ENCODE measurements around the gene NRCAM.
"Not testable (repeated sequence)": the region's sequence is repeated elsewhere in the genome, so short reads cannot be mapped to it uniquely, and the experiment has no call there.

Gene NRCAM

GRCh38 chr7:108270385-108271015, 185.7 kb downstream of the NRCAM start:
- DNase-seq, result no peak

- DNase-seq, result no peak
Measured at GRCh38 chr7:108268200-108268820, 187.9 kb downstream of the NRCAM start.

- no peak for DNase-seq
Measured at GRCh38 chr7:108267615-108268014, 188.6 kb downstream of the NRCAM start.

GRCh38 chr7:108266491-108266890, 189.7 kb downstream of the NRCAM start:
- DNase-seq, result no peak

- no peak for DNase-seq
Measured at GRCh38 chr7:108266035-108266434, 190.2 kb downstream of the NRCAM start.

- no peak for DNase-seq
Measured at GRCh38 chr7:108265007-108265406, 191.2 kb downstream of the NRCAM start.

- no peak for DNase-seq
Measured at GRCh38 chr7:108263425-108263824, 192.8 kb downstream of the NRCAM start.

- no peak for DNase-seq
Measured at GRCh38 chr7:108261560-108262255, 194.5 kb downstream of the NRCAM start.

- DNase-seq, result not testable (repeated sequence)
Measured at GRCh38 chr7:108259447-108259846, 196.8 kb downstream of the NRCAM start.

- no peak for DNase-seq
Measured at GRCh38 chr7:108257954-108258353, 198.3 kb downstream of the NRCAM start.

GRCh38 chr7:108254259-108254658, 202.0 kb downstream of the NRCAM start:
- DNase-seq, result no peak

- no peak for DNase-seq
Measured at GRCh38 chr7:108253275-108254044, 202.8 kb downstream of the NRCAM start.

- DNase-seq, result no peak
Measured at GRCh38 chr7:108252177-108252576, 204.1 kb downstream of the NRCAM start.

- DNase-seq, result no peak
Measured at GRCh38 chr7:108251700-108252099, 204.5 kb downstream of the NRCAM start.

GRCh38 chr7:108249453-108249852, 206.8 kb downstream of the NRCAM start:
- DNase-seq, result no peak

- DNase-seq, result no peak
Measured at GRCh38 chr7:108248821-108249220, 207.4 kb downstream of the NRCAM start.

- no peak for DNase-seq
Measured at GRCh38 chr7:108248418-108248817, 207.8 kb downstream of the NRCAM start.

GRCh38 chr7:108247614-108248013, 208.6 kb downstream of the NRCAM start:
- no peak for DNase-seq

GRCh38 chr7:108246227-108246837, 209.9 kb downstream of the NRCAM start:
- no peak for DNase-seq

- no peak for DNase-seq
Measured at GRCh38 chr7:108245523-108246226, 210.6 kb downstream of the NRCAM start.

- DNase-seq, result no peak
Measured at GRCh38 chr7:108244110-108244509, 212.1 kb downstream of the NRCAM start.

- no peak for DNase-seq
Measured at GRCh38 chr7:108239501-108240225, 216.6 kb downstream of the NRCAM start.
